A549 (cell line): ENCODE results near the gene NTN1.

Experiments
- POLR2A ChIP-seq: IDR thresholded peaks from 2 replicates; pipeline ENCODE4 v1.6.1; 2012; ENCODE audit warnings: mild to moderate bottlenecking, low read length
- RARB ChIP-seq: fragments of 250-450 bp; sonication (Bioruptor Pico); IDR thresholded peaks from 2 replicates; pipeline ENCODE4 v1.8.0; 2021; ENCODE audit warnings: mild to moderate bottlenecking, moderate library complexity
- TF ChIP-seq, protein P1 (sequence below): IDR thresholded peaks from 2 replicates; pipeline ENCODE4 v1.6.1; 2012
- TF ChIP-seq, protein P2 (sequence below): fragments of >200 bp; sonication (Bioruptor Twin); formaldehyde crosslinking; IDR thresholded peaks from 3 replicates; pipeline ENCODE4 v1.5.1; 2016

DNA sequence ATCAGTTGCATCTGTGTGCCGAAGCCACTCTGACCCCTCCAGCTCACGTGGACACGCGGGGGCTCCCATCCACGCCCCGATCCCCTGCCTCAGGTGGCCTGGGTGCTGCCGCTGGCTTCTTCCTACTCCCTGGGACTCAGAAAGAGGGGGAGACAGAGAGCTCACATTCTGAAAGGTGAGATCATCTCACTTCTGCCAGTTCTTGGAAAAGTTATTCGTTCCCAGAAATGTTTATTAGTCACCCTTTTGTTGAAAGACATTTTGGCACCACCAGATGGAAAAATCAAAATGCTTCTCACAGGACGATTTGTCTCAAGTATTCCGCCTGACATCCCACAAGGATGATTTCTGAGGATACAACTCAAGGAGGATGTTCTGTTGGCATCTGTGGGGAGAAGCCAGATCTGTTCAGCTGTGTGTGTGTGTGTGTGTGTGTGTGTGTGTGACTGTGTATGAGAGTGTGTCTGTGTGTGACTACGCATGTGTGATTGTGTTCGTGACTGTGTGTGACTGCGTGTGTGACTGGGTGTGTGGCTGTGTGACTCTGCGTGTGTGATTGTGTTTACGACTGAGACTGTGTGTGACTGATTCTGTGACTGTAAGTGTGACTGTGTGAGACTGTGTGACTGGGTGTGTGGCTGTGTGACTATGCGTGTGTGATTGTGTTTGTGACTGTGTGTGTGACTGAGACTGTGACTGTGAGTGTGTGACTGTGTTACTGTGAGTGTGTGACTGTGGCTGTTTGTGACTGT is 207.3 kb downstream of the NTN1 start:
- TF ChIP-seq RARB (CRISPR knock-in tag) (no peak), POLR2A (no peak)
- TF ChIP-seq, protein P1, sequence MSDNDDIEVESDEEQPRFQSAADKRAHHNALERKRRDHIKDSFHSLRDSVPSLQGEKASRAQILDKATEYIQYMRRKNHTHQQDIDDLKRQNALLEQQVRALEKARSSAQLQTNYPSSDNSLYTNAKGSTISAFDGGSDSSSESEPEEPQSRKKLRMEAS: no peak
- TF ChIP-seq, protein P2, sequence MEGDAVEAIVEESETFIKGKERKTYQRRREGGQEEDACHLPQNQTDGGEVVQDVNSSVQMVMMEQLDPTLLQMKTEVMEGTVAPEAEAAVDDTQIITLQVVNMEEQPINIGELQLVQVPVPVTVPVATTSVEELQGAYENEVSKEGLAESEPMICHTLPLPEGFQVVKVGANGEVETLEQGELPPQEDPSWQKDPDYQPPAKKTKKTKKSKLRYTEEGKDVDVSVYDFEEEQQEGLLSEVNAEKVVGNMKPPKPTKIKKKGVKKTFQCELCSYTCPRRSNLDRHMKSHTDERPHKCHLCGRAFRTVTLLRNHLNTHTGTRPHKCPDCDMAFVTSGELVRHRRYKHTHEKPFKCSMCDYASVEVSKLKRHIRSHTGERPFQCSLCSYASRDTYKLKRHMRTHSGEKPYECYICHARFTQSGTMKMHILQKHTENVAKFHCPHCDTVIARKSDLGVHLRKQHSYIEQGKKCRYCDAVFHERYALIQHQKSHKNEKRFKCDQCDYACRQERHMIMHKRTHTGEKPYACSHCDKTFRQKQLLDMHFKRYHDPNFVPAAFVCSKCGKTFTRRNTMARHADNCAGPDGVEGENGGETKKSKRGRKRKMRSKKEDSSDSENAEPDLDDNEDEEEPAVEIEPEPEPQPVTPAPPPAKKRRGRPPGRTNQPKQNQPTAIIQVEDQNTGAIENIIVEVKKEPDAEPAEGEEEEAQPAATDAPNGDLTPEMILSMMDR: no peak
